Amniotic epithelial cell (primary cell): ENCODE data around the gene LPIN3.

Source experiments
- DNase-seq: peaks from one replicate; pipeline ENCODE4 v3.0.0-alpha.2; 2010; ENCODE audit warnings: low read depth

LPIN3 gene

GRCh38 chr20:41366546-41367392, 26.1 kb downstream of the LPIN3 start, which contains the start of gene EMILIN3:
Gene EMILIN3, minus strand, starts transcription at chr20:41366818. Its CDS starts 184 bp downstream, at chr20:41366634.
- DNase-seq = no peak

- no peak for DNase-seq
Observed at GRCh38 chr20:41367393-41367695, 26.7 kb downstream of the LPIN3 start.

GRCh38 chr20:41367956-41368355, 27.3 kb downstream of the LPIN3 start:
- DNase-seq = no peak

- DNase-seq = no peak
Observed at GRCh38 chr20:41369673-41370072, 29.1 kb downstream of the LPIN3 start.

GRCh38 chr20:41370176-41370575, 29.6 kb downstream of the LPIN3 start:
- DNase-seq = no peak

GRCh38 chr20:41371371-41371770, 30.8 kb downstream of the LPIN3 start:
- DNase-seq = peak; percentile 15

GRCh38 chr20:41373251-41373783, 32.7 kb downstream of the LPIN3 start:
- DNase-seq = no peak

- DNase-seq = no peak
Observed at GRCh38 chr20:41373931-41374920, 33.6 kb downstream of the LPIN3 start.

- DNase-seq = no peak
Observed at GRCh38 chr20:41375846-41376245, 35.2 kb downstream of the LPIN3 start.

- DNase-seq = no peak
Observed at GRCh38 chr20:41376349-41376748, 35.7 kb downstream of the LPIN3 start.

- DNase-seq = no peak
Observed at GRCh38 chr20:41377275-41377674, 36.7 kb downstream of the LPIN3 start.

- no peak for DNase-seq
Observed at GRCh38 chr20:41379551-41379950, 38.9 kb downstream of the LPIN3 start.

GRCh38 chr20:41380551-41381193, 40.1 kb downstream of the LPIN3 start:
- DNase-seq = no peak

GRCh38 chr20:41382791-41383305, 42.2 kb downstream of the LPIN3 start:
- DNase-seq = no peak

GRCh38 chr20:41386502-41387427, 46.1 kb downstream of the LPIN3 start:
- no peak for DNase-seq

- no peak for DNase-seq
Observed at GRCh38 chr20:41387444-41387851, 46.8 kb downstream of the LPIN3 start.

- no peak for DNase-seq
Observed at GRCh38 chr20:41390889-41391288, 50.3 kb downstream of the LPIN3 start.

- no peak for DNase-seq
Observed at GRCh38 chr20:41391587-41392001, 51.0 kb downstream of the LPIN3 start.

- no peak for DNase-seq
Observed at GRCh38 chr20:41392295-41392694, 51.7 kb downstream of the LPIN3 start.

GRCh38 chr20:41392871-41393704, 52.5 kb downstream of the LPIN3 start:
- no peak for DNase-seq
